ENCODE data around the gene LILRA1. TPM values are rescaled to one million over a fixed set of nuclear protein-coding genes. Genes with fewer than 3 reads are reported as not detected.

LILRA1 gene
- total RNA-seq, 1 experiment from 2014 or later: not detected

DNA sequence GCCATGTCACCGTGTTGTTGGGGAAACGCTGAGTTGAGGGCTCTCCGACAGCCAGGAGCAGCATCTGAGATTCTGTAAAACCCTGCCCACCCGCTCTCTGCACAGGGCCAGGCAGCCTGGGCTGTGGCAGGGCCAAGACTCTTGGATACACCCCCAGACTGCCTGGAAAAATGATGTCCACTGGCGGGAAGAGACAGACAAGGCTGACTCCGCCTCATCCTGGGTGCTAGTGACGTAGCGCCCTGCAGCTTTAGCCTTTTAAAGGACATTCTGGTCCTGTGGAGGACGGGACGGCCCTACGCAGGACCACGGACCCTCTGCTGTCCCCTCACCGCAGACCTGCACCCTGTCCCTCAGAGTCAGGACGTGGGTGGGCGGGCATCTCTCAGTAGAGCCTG, 40.5 kb upstream of the LILRA1 start:
- ATAC-seq (no peak), DNase-seq (ENCODE audit: low read depth, low spot score) (no peak)
- H3K9me2 ChIP-seq (ENCODE audit: insufficient read depth): no peaks in the 10 kb centered on the region
- H3K9ac ChIP-seq (ENCODE audit: low read length): no peak overlapping the region
- H3K36me3 ChIP-seq (ENCODE audit: control insufficient read depth in 1 of 2, insufficient read depth in 2 of 2, low read length in 2 of 2): no peaks in the 10 kb centered on the region
- no peaks in the 10 kb centered on the region for H4K20me1 ChIP-seq (ENCODE audit: insufficient read depth)
- H3K4me1 ChIP-seq (ENCODE audit: control insufficient read depth in 1 of 2, insufficient read depth in 2 of 2, low read length in 2 of 2): no peaks in the 10 kb centered on the region
- H3K9me3 ChIP-seq (ENCODE audit: control insufficient read depth in 1 of 2, insufficient read depth in 1 of 2, low read depth in 1 of 2, low read length in 2 of 2): no peaks in the 10 kb centered on the region
- H3K27me3 ChIP-seq (ENCODE audit: insufficient read depth, low read length): peaks cover 11% of the 10 kb centered on the region
- H3K79me2 ChIP-seq (ENCODE audit: insufficient read depth, low read length): no peaks in the 10 kb centered on the region
- ChIA-PET CTCF (no interaction called here), RAD21 (ENCODE audit: low non-redundant PET in 1 of 2, low total read pairs in 2 of 2, uncharacterized antibody in 2 of 2, unreplicated experiment in 2 of 2) (no interaction called here), POLR2A (no interaction called here)
- no peak overlapping the region for H2AFZ ChIP-seq (ENCODE audit: low read depth, low read length, poor library complexity, severe bottlenecking)
- no TSS peak for BruUV-seq (replicated peaks)
- H3K4me2 ChIP-seq (ENCODE audit: low read length): no peak overlapping the region
- TF ChIP-seq JUND (IDR thresholded peaks at IDR 0.05): no peak
- no peak for TF ChIP-seq SIN3A (IDR thresholded peaks at IDR 0.05; ENCODE audit: low read depth)
- no peak for TF ChIP-seq FOSL1 (IDR thresholded peaks at IDR 0.05; ENCODE audit: low read depth)
- TF ChIP-seq, protein P1, sequence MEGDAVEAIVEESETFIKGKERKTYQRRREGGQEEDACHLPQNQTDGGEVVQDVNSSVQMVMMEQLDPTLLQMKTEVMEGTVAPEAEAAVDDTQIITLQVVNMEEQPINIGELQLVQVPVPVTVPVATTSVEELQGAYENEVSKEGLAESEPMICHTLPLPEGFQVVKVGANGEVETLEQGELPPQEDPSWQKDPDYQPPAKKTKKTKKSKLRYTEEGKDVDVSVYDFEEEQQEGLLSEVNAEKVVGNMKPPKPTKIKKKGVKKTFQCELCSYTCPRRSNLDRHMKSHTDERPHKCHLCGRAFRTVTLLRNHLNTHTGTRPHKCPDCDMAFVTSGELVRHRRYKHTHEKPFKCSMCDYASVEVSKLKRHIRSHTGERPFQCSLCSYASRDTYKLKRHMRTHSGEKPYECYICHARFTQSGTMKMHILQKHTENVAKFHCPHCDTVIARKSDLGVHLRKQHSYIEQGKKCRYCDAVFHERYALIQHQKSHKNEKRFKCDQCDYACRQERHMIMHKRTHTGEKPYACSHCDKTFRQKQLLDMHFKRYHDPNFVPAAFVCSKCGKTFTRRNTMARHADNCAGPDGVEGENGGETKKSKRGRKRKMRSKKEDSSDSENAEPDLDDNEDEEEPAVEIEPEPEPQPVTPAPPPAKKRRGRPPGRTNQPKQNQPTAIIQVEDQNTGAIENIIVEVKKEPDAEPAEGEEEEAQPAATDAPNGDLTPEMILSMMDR (IDR thresholded peaks at IDR 0.05 in 2 of 3, conservative IDR thresholded peaks at IDR 0.05 in 1 of 3; ENCODE audit: borderline replicate concordance in 1 of 3, insufficient read depth in 1 of 3, low read depth in 2 of 3, low read length in 2 of 3): no peak
- TF ChIP-seq, protein P2, sequence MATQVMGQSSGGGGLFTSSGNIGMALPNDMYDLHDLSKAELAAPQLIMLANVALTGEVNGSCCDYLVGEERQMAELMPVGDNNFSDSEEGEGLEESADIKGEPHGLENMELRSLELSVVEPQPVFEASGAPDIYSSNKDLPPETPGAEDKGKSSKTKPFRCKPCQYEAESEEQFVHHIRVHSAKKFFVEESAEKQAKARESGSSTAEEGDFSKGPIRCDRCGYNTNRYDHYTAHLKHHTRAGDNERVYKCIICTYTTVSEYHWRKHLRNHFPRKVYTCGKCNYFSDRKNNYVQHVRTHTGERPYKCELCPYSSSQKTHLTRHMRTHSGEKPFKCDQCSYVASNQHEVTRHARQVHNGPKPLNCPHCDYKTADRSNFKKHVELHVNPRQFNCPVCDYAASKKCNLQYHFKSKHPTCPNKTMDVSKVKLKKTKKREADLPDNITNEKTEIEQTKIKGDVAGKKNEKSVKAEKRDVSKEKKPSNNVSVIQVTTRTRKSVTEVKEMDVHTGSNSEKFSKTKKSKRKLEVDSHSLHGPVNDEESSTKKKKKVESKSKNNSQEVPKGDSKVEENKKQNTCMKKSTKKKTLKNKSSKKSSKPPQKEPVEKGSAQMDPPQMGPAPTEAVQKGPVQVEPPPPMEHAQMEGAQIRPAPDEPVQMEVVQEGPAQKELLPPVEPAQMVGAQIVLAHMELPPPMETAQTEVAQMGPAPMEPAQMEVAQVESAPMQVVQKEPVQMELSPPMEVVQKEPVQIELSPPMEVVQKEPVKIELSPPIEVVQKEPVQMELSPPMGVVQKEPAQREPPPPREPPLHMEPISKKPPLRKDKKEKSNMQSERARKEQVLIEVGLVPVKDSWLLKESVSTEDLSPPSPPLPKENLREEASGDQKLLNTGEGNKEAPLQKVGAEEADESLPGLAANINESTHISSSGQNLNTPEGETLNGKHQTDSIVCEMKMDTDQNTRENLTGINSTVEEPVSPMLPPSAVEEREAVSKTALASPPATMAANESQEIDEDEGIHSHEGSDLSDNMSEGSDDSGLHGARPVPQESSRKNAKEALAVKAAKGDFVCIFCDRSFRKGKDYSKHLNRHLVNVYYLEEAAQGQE (IDR thresholded peaks at IDR 0.05; ENCODE audit: low read depth): no peak
- TF ChIP-seq ZFX (IDR thresholded peaks at IDR 0.05): no peak
- TF ChIP-seq RAD21 (IDR thresholded peaks at IDR 0.05; ENCODE audit: low read depth): no peak
- TF ChIP-seq ATF3 (IDR thresholded peaks at IDR 0.05): no peak
- no peak for TF ChIP-seq POLR2A (IDR thresholded peaks at IDR 0.05; ENCODE audit: borderline replicate concordance, extremely low read depth, insufficient read depth, insufficient read length)
- TF ChIP-seq POLR2AphosphoS5 (IDR thresholded peaks at IDR 0.05; ENCODE audit: low read depth, low read length): no peak
- no peak for TF ChIP-seq TCF7L2 (IDR thresholded peaks at IDR 0.05; ENCODE audit: borderline replicate concordance, extremely low read depth, insufficient read depth, insufficient read length)
- TF ChIP-seq SRF (IDR thresholded peaks at IDR 0.05; ENCODE audit: low read depth): no peak
- TF ChIP-seq ELF1 (IDR thresholded peaks at IDR 0.05; ENCODE audit: borderline replicate concordance, low read depth): no peak
- intact Hi-C loops (cut with micrococcal nuclease): no loop called here
- no peak overlapping the region for H3K27ac ChIP-seq (ENCODE audit: low read depth, low read length)
- H3K4me3 ChIP-seq (replicated peaks in 1 of 2; ENCODE audit: low read depth in 1 of 2, low read length in 2 of 2): no peak overlapping the region
